Measurements from ENCODE around the gene SPARCL1. TPM values are rescaled to one million over a fixed set of nuclear protein-coding genes. Genes with fewer than 3 reads are reported as not detected.

Gene SPARCL1
- total and polyA plus RNA-seq, 4 donors = 93.2 to 486 (median 358) TPM

- TF ChIP-seq, protein P1, sequence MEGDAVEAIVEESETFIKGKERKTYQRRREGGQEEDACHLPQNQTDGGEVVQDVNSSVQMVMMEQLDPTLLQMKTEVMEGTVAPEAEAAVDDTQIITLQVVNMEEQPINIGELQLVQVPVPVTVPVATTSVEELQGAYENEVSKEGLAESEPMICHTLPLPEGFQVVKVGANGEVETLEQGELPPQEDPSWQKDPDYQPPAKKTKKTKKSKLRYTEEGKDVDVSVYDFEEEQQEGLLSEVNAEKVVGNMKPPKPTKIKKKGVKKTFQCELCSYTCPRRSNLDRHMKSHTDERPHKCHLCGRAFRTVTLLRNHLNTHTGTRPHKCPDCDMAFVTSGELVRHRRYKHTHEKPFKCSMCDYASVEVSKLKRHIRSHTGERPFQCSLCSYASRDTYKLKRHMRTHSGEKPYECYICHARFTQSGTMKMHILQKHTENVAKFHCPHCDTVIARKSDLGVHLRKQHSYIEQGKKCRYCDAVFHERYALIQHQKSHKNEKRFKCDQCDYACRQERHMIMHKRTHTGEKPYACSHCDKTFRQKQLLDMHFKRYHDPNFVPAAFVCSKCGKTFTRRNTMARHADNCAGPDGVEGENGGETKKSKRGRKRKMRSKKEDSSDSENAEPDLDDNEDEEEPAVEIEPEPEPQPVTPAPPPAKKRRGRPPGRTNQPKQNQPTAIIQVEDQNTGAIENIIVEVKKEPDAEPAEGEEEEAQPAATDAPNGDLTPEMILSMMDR (IDR thresholded peaks at IDR 0.05; ENCODE audit: control extremely low read depth, extremely low read depth) = no peak
- peak overlapping the region; percentile 42 for H3K4me3 ChIP-seq
- H3K27me3 ChIP-seq (ENCODE audit: control insufficient read depth in 3 of 3, insufficient read depth in 3 of 3, low read length in 2 of 3) = no peaks in the 10 kb centered on the region
- peak overlapping the region in 1 of 2 donors; percentile 90 for H3K27ac ChIP-seq (ENCODE audit: low read depth in 1 of 2, low read length in 1 of 2)
- peak in 2 of 3 donors; percentile 75 to 77 for DNase-seq
- peaks cover 0 to 3% (median 0%) of the 10 kb centered on the region in 4 donors for H3K36me3 ChIP-seq (ENCODE audit: control insufficient read depth in 4 of 4, insufficient read depth in 4 of 4, low read length in 4 of 4)
- H3K4me1 ChIP-seq (ENCODE audit: control insufficient read depth in 5 of 5, insufficient read depth in 5 of 5, low read length in 5 of 5) = peaks cover 5 to 80% (median 7%) of the 10 kb centered on the region in 5 donors
- H3K9ac ChIP-seq (ENCODE audit: insufficient read depth in 1 of 2, low read length in 2 of 2) = peak overlapping the region in 1 of 2 donors; percentile 97
- ATAC-seq (ENCODE audit: insufficient read depth, low FRiP score) = no peak
- H3K9me3 ChIP-seq (ENCODE audit: control insufficient read depth in 4 of 4, insufficient read depth in 3 of 4, low read length in 3 of 4) = peaks cover 0 to 5% (median under 1%) of the 10 kb centered on the region in 4 donors
- 46 to 65% methylated on average over 2 of the region's 2 CpGs for whole genome bisulfite sequencing, 2 donors
These were observed 1.6 kb downstream of the SPARCL1 start for GRCh38 chr4:87527431-87528220.

DNA sequence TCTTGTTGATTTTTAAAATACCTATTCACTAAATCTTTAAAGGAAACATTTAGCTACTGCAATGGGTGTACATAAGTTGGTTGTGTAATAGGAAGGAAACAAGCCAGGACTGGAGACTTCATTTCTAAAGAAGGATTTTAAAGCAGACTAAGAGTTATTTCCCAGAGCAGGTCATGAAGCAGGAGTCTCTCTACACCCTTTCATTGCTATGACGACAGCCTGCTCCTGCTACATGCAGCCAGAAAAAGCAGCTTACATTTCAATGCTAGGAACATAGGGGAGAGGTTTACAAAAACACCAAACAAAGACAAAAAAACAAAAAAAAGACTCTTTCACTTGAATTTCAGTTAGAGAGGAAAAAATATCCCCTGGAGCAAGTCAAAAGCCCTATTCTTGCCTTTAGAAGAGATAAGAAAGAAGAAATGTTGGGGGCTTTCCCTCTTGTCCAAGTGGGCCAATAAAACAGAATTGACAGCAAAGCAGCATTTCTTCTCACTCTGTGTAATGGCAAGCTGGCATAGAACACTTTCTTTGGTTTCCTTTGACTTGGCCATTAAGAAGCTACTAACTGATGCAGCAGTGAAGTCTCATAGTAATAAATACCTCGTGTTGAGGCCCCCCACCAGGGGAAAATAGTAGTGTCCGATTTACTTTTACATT lies 3.4 kb downstream of the SPARCL1 start:
- H3K36me3 ChIP-seq (ENCODE audit: control insufficient read depth in 4 of 4, insufficient read depth in 4 of 4, low read length in 4 of 4) = peaks cover 0 to 3% (median 0%) of the 10 kb centered on the region in 4 donors
- H3K9ac ChIP-seq (ENCODE audit: insufficient read depth in 1 of 2, low read length in 2 of 2) = peak overlapping the region in 1 of 2 donors; percentile 97
- H3K27me3 ChIP-seq (ENCODE audit: control insufficient read depth in 3 of 3, insufficient read depth in 3 of 3, low read length in 2 of 3) = no peaks in the 10 kb centered on the region
- 45 to 67% methylated on average over 3 of the region's 3 CpGs for WGBS, 2 donors
- H3K4me3 ChIP-seq = no peak overlapping the region
- TF ChIP-seq, protein P1 (IDR thresholded peaks at IDR 0.05; ENCODE audit: control extremely low read depth, extremely low read depth) = no peak
- H3K9me3 ChIP-seq (ENCODE audit: control insufficient read depth in 4 of 4, insufficient read depth in 3 of 4, low read length in 3 of 4) = peaks cover 0 to 5% (median under 1%) of the 10 kb centered on the region in 4 donors
- DNase-seq = peak; percentile 35 to 89 (median 85)
- H3K27ac ChIP-seq (ENCODE audit: low read depth in 1 of 2, low read length in 1 of 2) = peak overlapping the region; percentile 53 to 90
- ATAC-seq (ENCODE audit: insufficient read depth, low FRiP score) = no peak
- H3K4me1 ChIP-seq (ENCODE audit: control insufficient read depth in 5 of 5, insufficient read depth in 5 of 5, low read length in 5 of 5) = peaks cover 0 to 74% (median 7%) of the 10 kb centered on the region in 5 donors

GRCh38 chr4:87524456-87524855 lies 4.7 kb downstream of the SPARCL1 start:
- H3K4me3 ChIP-seq = no peak overlapping the region
- TF ChIP-seq, protein P1 (IDR thresholded peaks at IDR 0.05; ENCODE audit: control extremely low read depth, extremely low read depth) = no peak
- H3K27ac ChIP-seq (ENCODE audit: low read depth in 1 of 2, low read length in 1 of 2) = peak overlapping the region in 1 of 2 donors; percentile 90
- peaks cover 0 to 5% (median under 1%) of the 10 kb centered on the region in 4 donors for H3K9me3 ChIP-seq (ENCODE audit: control insufficient read depth in 4 of 4, insufficient read depth in 3 of 4, low read length in 3 of 4)
- ATAC-seq (ENCODE audit: insufficient read depth, low FRiP score) (no peak), DNase-seq (no peak)
- H3K36me3 ChIP-seq (ENCODE audit: control insufficient read depth in 4 of 4, insufficient read depth in 4 of 4, low read length in 4 of 4) = peaks cover 0 to 5% (median 0%) of the 10 kb centered on the region in 4 donors
- no peak overlapping the region for H3K9ac ChIP-seq (ENCODE audit: insufficient read depth in 1 of 2, low read length in 2 of 2)
- peaks cover 0 to 68% (median 10%) of the 10 kb centered on the region in 5 donors for H3K4me1 ChIP-seq (ENCODE audit: control insufficient read depth in 5 of 5, insufficient read depth in 5 of 5, low read length in 5 of 5)
- H3K27me3 ChIP-seq (ENCODE audit: control insufficient read depth in 3 of 3, insufficient read depth in 3 of 3, low read length in 2 of 3) = no peaks in the 10 kb centered on the region
- 51 to 97% methylated on average over 2 of the region's 2 CpGs for WGBS, 2 donors
